ENCODE measurements around the gene PDZD2. TPM values are rescaled to one million over a fixed set of nuclear protein-coding genes. Genes with fewer than 3 reads are reported as not detected.

The PDZD2 gene
- total RNA-seq, 4 donors from 2014 or later: 13.7 to 26.7 (median 24.1) TPM

GRCh38 chr5:32061236-32061635 is 422.3 kb downstream of the PDZD2 start:
- no peak for DNase-seq
- Histone ChIP-seq H3K27me3 (no peaks in the 10 kb centered on the region), H3K4me1 (peaks cover 5 to 43% (median 12%) of the 10 kb centered on the region in 3 donors), H3K4me3 (no peak overlapping the region), H3K36me3 (peaks cover 0 to 50% (median 0%) of the 10 kb centered on the region in 3 donors), H3K27ac (no peak overlapping the region), H3K9me3 (no peaks in the 10 kb centered on the region)
- TF ChIP-seq CTCF (IDR thresholded peaks at IDR 0.05): no peak
- intact Hi-C loops (cut with DNase I): no loop called here
- 91 to 92% methylated on average over 2 of the region's 2 CpGs for WGBS, 2 donors

DNA sequence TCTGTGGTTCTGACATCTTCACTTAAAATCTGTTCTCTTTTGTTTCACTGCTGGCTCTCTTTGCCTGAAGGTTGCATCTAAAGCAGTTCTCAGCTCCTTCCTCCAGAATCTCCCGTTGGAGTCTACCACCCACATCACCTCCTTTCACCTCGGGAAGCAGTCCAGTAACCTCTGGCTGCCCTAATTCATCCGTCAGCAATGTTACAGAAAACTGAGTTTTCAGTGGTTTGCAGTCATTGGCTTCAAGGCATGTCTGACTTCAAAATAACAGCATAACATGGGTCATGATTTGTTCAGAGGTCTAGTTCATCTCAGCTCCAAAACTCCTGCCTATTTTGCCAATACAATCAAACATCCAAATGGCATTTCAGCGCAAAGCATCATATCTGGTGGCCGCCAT is 427.5 kb downstream of the PDZD2 start:
- 81 to 82% methylated on average over 5 of the region's 5 CpGs for WGBS, 2 donors
- no peak for TF ChIP-seq POLR2A (IDR thresholded peaks at IDR 0.05)
- TF ChIP-seq CTCF (IDR thresholded peaks at IDR 0.05): no peak
- Histone ChIP-seq H3K27ac (no peak overlapping the region), H3K4me1 (peaks cover 0 to 3% (median 0%) of the 10 kb centered on the region in 3 donors), H3K4me3 (no peak overlapping the region), H3K36me3 (peaks cover 0 to 68% (median 0%) of the 10 kb centered on the region in 3 donors), H3K9me3 (no peaks in the 10 kb centered on the region), H3K27me3 (no peaks in the 10 kb centered on the region)
- no peak for DNase-seq
- intact Hi-C loops (cut with DNase I): no loop called here

GRCh38 chr5:32067774-32068470 is 429.0 kb downstream of the PDZD2 start:
- no peak for DNase-seq
- TF ChIP-seq POLR2A (IDR thresholded peaks at IDR 0.05) (no peak), CTCF (IDR thresholded peaks at IDR 0.05) (no peak)
- 80 to 88% methylated on average over 5 of the region's 5 CpGs for WGBS, 2 donors
- no peaks in the 10 kb centered on the region for H3K9me3 ChIP-seq
- peaks cover 0 to 3% (median 0%) of the 10 kb centered on the region in 3 donors for H3K4me1 ChIP-seq
- H3K36me3 ChIP-seq: peaks cover 0 to 75% (median 0%) of the 10 kb centered on the region in 3 donors
- no peak overlapping the region for H3K4me3 ChIP-seq
- no peak overlapping the region for H3K27ac ChIP-seq
- H3K27me3 ChIP-seq: no peaks in the 10 kb centered on the region
- intact Hi-C loops (cut with DNase I): no loop called here

- no peaks in the 10 kb centered on the region for H3K27me3 ChIP-seq
- intact Hi-C loops (cut with DNase I): no loop called here
These were observed 429.6 kb downstream of the PDZD2 start for GRCh38 chr5:32068561-32068960.

More at GRCh38 chr5:32068561-32068960, 429.6 kb downstream of the PDZD2 start:
- TF ChIP-seq POLR2A (IDR thresholded peaks at IDR 0.05): no peak
- TF ChIP-seq CTCF (IDR thresholded peaks at IDR 0.05): no peak
- peaks cover 0 to 74% (median 0%) of the 10 kb centered on the region in 3 donors for H3K36me3 ChIP-seq
- no peaks in the 10 kb centered on the region for H3K4me1 ChIP-seq
- WGBS, 2 donors: 74 to 89% methylated on average over 2 of the region's 2 CpGs
- no peaks in the 10 kb centered on the region for H3K9me3 ChIP-seq
- no peak overlapping the region for H3K27ac ChIP-seq
- H3K4me3 ChIP-seq: no peak overlapping the region
- DNase-seq: no peak
